ENCODE measurements around the gene USP19. TPM values are rescaled to one million over a fixed set of nuclear protein-coding genes. Genes with fewer than 3 reads are reported as not detected.

Gene USP19
- total and polyA plus RNA-seq, 4 donors = 32.5 to 54.4 (median 45.9) TPM

GRCh38 chr3:49081429-49081828 is 39.2 kb downstream of the USP19 start:
- DNase-seq (ENCODE audit: low read depth in 4 of 6, low spot score in 6 of 6) = no peak
- Histone ChIP-seq H3K4me1 (ENCODE audit: control insufficient read depth, insufficient read depth, low read length) (no peaks in the 10 kb centered on the region), H3K9me3 (ENCODE audit: control insufficient read depth, insufficient read depth, low read length) (no peaks in the 10 kb centered on the region), H3K27ac (ENCODE audit: low read depth, low read length) (no peak overlapping the region), H3K4me3 (ENCODE audit: low read depth, low read length) (no peak overlapping the region), H3K36me3 (ENCODE audit: control insufficient read depth, insufficient read depth, low read length) (peaks cover 20% of the 10 kb centered on the region), H3K27me3 (ENCODE audit: control insufficient read depth, insufficient read depth, low read length) (no peaks in the 10 kb centered on the region)
- 96% methylated on average over 5 of the region's 8 CpGs for WGBS (ENCODE audit: insufficient coverage)

- Histone ChIP-seq H3K36me3 (ENCODE audit: control insufficient read depth, insufficient read depth, low read length) (peaks cover 39% of the 10 kb centered on the region), H3K4me3 (ENCODE audit: low read depth, low read length) (no peak overlapping the region), H3K9me3 (ENCODE audit: control insufficient read depth, insufficient read depth, low read length) (no peaks in the 10 kb centered on the region), H3K27me3 (ENCODE audit: control insufficient read depth, insufficient read depth, low read length) (no peaks in the 10 kb centered on the region), H3K27ac (ENCODE audit: low read depth, low read length) (no peak overlapping the region), H3K4me1 (ENCODE audit: control insufficient read depth, insufficient read depth, low read length) (no peaks in the 10 kb centered on the region)
- no peak for DNase-seq (ENCODE audit: low read depth in 4 of 6, low spot score in 6 of 6)
- 89% methylated on average over 1 of the region's 2 CpGs for WGBS (ENCODE audit: insufficient coverage)
Observed at GRCh38 chr3:49079270-49079669, 41.4 kb downstream of the USP19 start.

- Histone ChIP-seq H3K36me3 (ENCODE audit: control insufficient read depth, insufficient read depth, low read length) (peaks cover 57% of the 10 kb centered on the region), H3K27me3 (ENCODE audit: control insufficient read depth, insufficient read depth, low read length) (no peaks in the 10 kb centered on the region), H3K4me1 (ENCODE audit: control insufficient read depth, insufficient read depth, low read length) (no peaks in the 10 kb centered on the region), H3K27ac (ENCODE audit: low read depth, low read length) (no peak overlapping the region), H3K9me3 (ENCODE audit: control insufficient read depth, insufficient read depth, low read length) (no peaks in the 10 kb centered on the region), H3K4me3 (ENCODE audit: low read depth, low read length) (no peak overlapping the region)
- WGBS (ENCODE audit: insufficient coverage) = 100% methylated on average over 3 of the region's 4 CpGs
- DNase-seq (ENCODE audit: low read depth in 4 of 6, low spot score in 6 of 6) = no peak
Observed at GRCh38 chr3:49076646-49077045, 44.0 kb downstream of the USP19 start.

- H3K27ac ChIP-seq (ENCODE audit: low read depth, low read length) = no peak overlapping the region
- H3K4me3 ChIP-seq (ENCODE audit: low read depth, low read length) = no peak overlapping the region
- WGBS (ENCODE audit: insufficient coverage) = 90% methylated on average over 2 of the region's 13 CpGs
- DNase-seq (ENCODE audit: low read depth in 4 of 6, low spot score in 6 of 6) = no peak
- H3K36me3 ChIP-seq (ENCODE audit: control insufficient read depth, insufficient read depth, low read length) = peaks cover 59% of the 10 kb centered on the region
- H3K9me3 ChIP-seq (ENCODE audit: control insufficient read depth, insufficient read depth, low read length) = no peaks in the 10 kb centered on the region
- H3K4me1 ChIP-seq (ENCODE audit: control insufficient read depth, insufficient read depth, low read length) = no peaks in the 10 kb centered on the region
- no peaks in the 10 kb centered on the region for H3K27me3 ChIP-seq (ENCODE audit: control insufficient read depth, insufficient read depth, low read length)
Observed at GRCh38 chr3:49076116-49076515, 44.5 kb downstream of the USP19 start.

Small RNAs within 50 kb of the gene (small RNA-seq; reads per million reads assigned to genes)
- gene RN7SL182P (ENCODE audit: low replicate concordance) = not detected

Other genes starting within 250 kb of the USP19 start
- gene SLC25A20, start 221.9 kb downstream of the USP19 start, total RNA-seq = 10 to 100 TPM; 21.1 to 21.6 TPM
- gene SLC25A20, start 221.9 kb downstream of the USP19 start, polyA plus RNA-seq (ENCODE audit: insufficient read length in 2 of 2) = 10 to 100 TPM; 21.3 to 23.6 TPM
- 10 to 100 TPM; 81.0 to 81.9 TPM for gene ARIH2, start 202.0 kb downstream of the USP19 start, total RNA-seq
- 10 to 100 TPM; 66.6 to 96.4 TPM for gene ARIH2, start 202.0 kb downstream of the USP19 start, polyA plus RNA-seq (ENCODE audit: insufficient read length in 2 of 2)
- gene P4HTM, start 130.6 kb downstream of the USP19 start, total RNA-seq = 10 to 100 TPM; 58.4 to 69.0 TPM
- 10 to 100 TPM; 70.7 to 82.7 TPM for gene P4HTM, start 130.6 kb downstream of the USP19 start, polyA plus RNA-seq (ENCODE audit: insufficient read length in 2 of 2)
- gene WDR6, start 113.4 kb downstream of the USP19 start, total RNA-seq = 100 to 1,000 TPM in 1 of 2 donors, 10 to 100 TPM in 1; 81.7 to 152 TPM
- 100 to 1,000 TPM; 234 to 241 TPM for gene WDR6, start 113.4 kb downstream of the USP19 start, polyA plus RNA-seq (ENCODE audit: insufficient read length in 2 of 2)
- 10 to 100 TPM; 35.7 to 51.3 TPM for gene DALRD3, start 102.2 kb downstream of the USP19 start, total RNA-seq
- gene DALRD3, start 102.2 kb downstream of the USP19 start, polyA plus RNA-seq (ENCODE audit: insufficient read length in 2 of 2) = 10 to 100 TPM; 83.8 to 85.7 TPM
- gene NDUFAF3, start 98.7 kb downstream of the USP19 start, total RNA-seq = 10 to 100 TPM; 37.0 to 97.0 TPM
- 10 to 100 TPM; 69.0 to 79.9 TPM for gene NDUFAF3, start 98.7 kb downstream of the USP19 start, polyA plus RNA-seq (ENCODE audit: insufficient read length in 2 of 2)
- gene IMPDH2, start 91.4 kb downstream of the USP19 start, total RNA-seq = 100 to 1,000 TPM; 143 to 215 TPM
- 100 to 1,000 TPM; 139 to 150 TPM for gene IMPDH2, start 91.4 kb downstream of the USP19 start, polyA plus RNA-seq (ENCODE audit: insufficient read length in 2 of 2)
- 100 to 1,000 TPM in 1 of 2 donors, 10 to 100 TPM in 1; 84.6 to 104 TPM for gene QRICH1, start 26.8 kb downstream of the USP19 start, total RNA-seq
- 10 to 100 TPM; 62.9 to 80.1 TPM for gene QRICH1, start 26.8 kb downstream of the USP19 start, polyA plus RNA-seq (ENCODE audit: insufficient read length in 2 of 2)
- gene QARS1, start 16.1 kb downstream of the USP19 start, total RNA-seq = 100 to 1,000 TPM; 122 to 187 TPM
- 100 to 1,000 TPM; 136 to 159 TPM for gene QARS1, start 16.1 kb downstream of the USP19 start, polyA plus RNA-seq (ENCODE audit: insufficient read length in 2 of 2)
- gene LAMB2, start 12.2 kb upstream of the USP19 start, total RNA-seq = 100 to 1,000 TPM; 225 to 536 TPM
- 100 to 1,000 TPM; 160 to 221 TPM for gene LAMB2, start 12.2 kb upstream of the USP19 start, polyA plus RNA-seq (ENCODE audit: insufficient read length in 2 of 2)
- gene CCDC71, start 45.5 kb upstream of the USP19 start, total RNA-seq = 10 to 100 TPM in 1 of 2 donors, 1 to 10 TPM in 1; 9.7 to 23.1 TPM
- 10 to 100 TPM; 17.5 to 19.7 TPM for gene CCDC71, start 45.5 kb upstream of the USP19 start, polyA plus RNA-seq (ENCODE audit: insufficient read length in 2 of 2)
- 10 to 100 TPM; 20.0 to 61.6 TPM for gene KLHDC8B, start 50.8 kb upstream of the USP19 start, total RNA-seq
- 10 to 100 TPM; 34.7 to 38.7 TPM for gene KLHDC8B, start 50.8 kb upstream of the USP19 start, polyA plus RNA-seq (ENCODE audit: insufficient read length in 2 of 2)
- 1 to 10 TPM; 4.5 to 6.1 TPM for gene C3orf62, start 156.4 kb upstream of the USP19 start, total RNA-seq
- gene C3orf62, start 156.4 kb upstream of the USP19 start, polyA plus RNA-seq (ENCODE audit: insufficient read length in 2 of 2) = 10 to 100 TPM; 12.6 to 19.5 TPM
- gene USP4, start 219.2 kb upstream of the USP19 start, total RNA-seq = 10 to 100 TPM; 30.9 to 34.0 TPM
- gene USP4, start 219.2 kb upstream of the USP19 start, polyA plus RNA-seq (ENCODE audit: insufficient read length in 2 of 2) = 10 to 100 TPM; 63.4 to 80.1 TPM
- gene GPX1, start 237.5 kb upstream of the USP19 start, total RNA-seq = 100 to 1,000 TPM in 1 of 2 donors, 10 to 100 TPM in 1; 71.2 to 168 TPM
- 100 to 1,000 TPM; 190 to 201 TPM for gene GPX1, start 237.5 kb upstream of the USP19 start, polyA plus RNA-seq (ENCODE audit: insufficient read length in 2 of 2)